Measurements from ENCODE around the gene EFS. TPM values are rescaled to one million over a fixed set of nuclear protein-coding genes. Genes with fewer than 3 reads are reported as not detected.

Gene EFS
- polyA plus RNA-seq, 4 donors = 0.54 to 11.5 (median 1.8) TPM

- DNase-seq = no peak
- no peak within 1 kb of the TSS for H3K27ac ChIP-seq (ENCODE audit: low read depth in 1 of 3, low read length in 2 of 3)
- H3K4me1 ChIP-seq (ENCODE audit: control insufficient read depth in 3 of 3, insufficient read depth in 2 of 3, low read depth in 1 of 3, low read length in 2 of 3) = no peaks in the 10 kb centered on the region
- peaks cover 0 to 5% (median 0%) of the 10 kb centered on the region in 3 donors for H3K27me3 ChIP-seq (ENCODE audit: control insufficient read depth in 3 of 3, insufficient read depth in 3 of 3, low read length in 3 of 3)
- no peaks in the 10 kb centered on the region for H3K36me3 ChIP-seq (ENCODE audit: control insufficient read depth in 3 of 3, insufficient read depth in 2 of 3, low read depth in 1 of 3, low read length in 3 of 3)
- no peak for FAIRE-seq
- 69 to 80% (median 75%) methylated on average over 14 to 15 of the region's 15 CpGs for WGBS, 3 donors
- H3K9me3 ChIP-seq (ENCODE audit: control insufficient read depth in 2 of 2, insufficient read depth in 1 of 2, low read depth in 1 of 2, low read length in 1 of 2) = no peaks in the 10 kb centered on the region
- no peak within 1 kb of the TSS for H3K4me3 ChIP-seq (ENCODE audit: low read depth in 1 of 3, low read length in 3 of 3)
These were observed 42.7 kb upstream of the EFS start, which contains the start of gene MYH6 for GRCh38 chr14:23407516-23408306. Gene MYH6, minus strand, starts transcription at chr14:23408273. Its CDS starts 1,050 bp downstream, at chr14:23407223.

GRCh38 chr14:23406725-23407355 lies 41.9 kb upstream of the EFS start:
- Histone ChIP-seq H3K27me3 (ENCODE audit: control insufficient read depth in 3 of 3, insufficient read depth in 3 of 3, low read length in 3 of 3) (peaks cover 0 to 12% (median 0%) of the 10 kb centered on the region in 3 donors), H3K27ac (ENCODE audit: low read depth in 1 of 3, low read length in 2 of 3) (no peak overlapping the region), H3K36me3 (ENCODE audit: control insufficient read depth in 3 of 3, insufficient read depth in 2 of 3, low read depth in 1 of 3, low read length in 3 of 3) (no peaks in the 10 kb centered on the region), H3K4me3 (ENCODE audit: low read depth in 1 of 3, low read length in 3 of 3) (no peak overlapping the region), H3K4me1 (ENCODE audit: control insufficient read depth in 3 of 3, insufficient read depth in 2 of 3, low read depth in 1 of 3, low read length in 2 of 3) (no peaks in the 10 kb centered on the region), H3K9me3 (ENCODE audit: control insufficient read depth in 2 of 2, insufficient read depth in 1 of 2, low read depth in 1 of 2, low read length in 1 of 2) (no peaks in the 10 kb centered on the region)
- WGBS, 3 donors = 86 to 88% (median 86%) methylated on average over 15 of the region's 15 CpGs
- DNase-seq (no peak), FAIRE-seq (no peak)

GRCh38 chr14:23406244-23406643 lies 41.3 kb upstream of the EFS start:
- H3K36me3 ChIP-seq (ENCODE audit: control insufficient read depth in 3 of 3, insufficient read depth in 2 of 3, low read depth in 1 of 3, low read length in 3 of 3) = no peaks in the 10 kb centered on the region
- H3K4me3 ChIP-seq (ENCODE audit: low read depth in 1 of 3, low read length in 3 of 3) = no peak overlapping the region
- no peaks in the 10 kb centered on the region for H3K4me1 ChIP-seq (ENCODE audit: control insufficient read depth in 3 of 3, insufficient read depth in 2 of 3, low read depth in 1 of 3, low read length in 2 of 3)
- peaks cover 0 to 13% (median 0%) of the 10 kb centered on the region in 3 donors for H3K27me3 ChIP-seq (ENCODE audit: control insufficient read depth in 3 of 3, insufficient read depth in 3 of 3, low read length in 3 of 3)
- FAIRE-seq (no peak), DNase-seq (no peak)
- H3K9me3 ChIP-seq (ENCODE audit: control insufficient read depth in 2 of 2, insufficient read depth in 1 of 2, low read depth in 1 of 2, low read length in 1 of 2) = no peaks in the 10 kb centered on the region
- no peak overlapping the region for H3K27ac ChIP-seq (ENCODE audit: low read depth in 1 of 3, low read length in 2 of 3)
- WGBS, 3 donors = 57 to 64% (median 63%) methylated on average over 4 of the region's 4 CpGs

GRCh38 chr14:23405516-23406025 lies 40.6 kb upstream of the EFS start:
- WGBS, 3 donors = 79 to 84% (median 81%) methylated on average over 13 of the region's 13 CpGs
- H3K4me1 ChIP-seq (ENCODE audit: control insufficient read depth in 3 of 3, insufficient read depth in 2 of 3, low read depth in 1 of 3, low read length in 2 of 3) = no peaks in the 10 kb centered on the region
- H3K4me3 ChIP-seq (ENCODE audit: low read depth in 1 of 3, low read length in 3 of 3) = no peak overlapping the region
- H3K27ac ChIP-seq (ENCODE audit: low read depth in 1 of 3, low read length in 2 of 3) = no peak overlapping the region
- H3K27me3 ChIP-seq (ENCODE audit: control insufficient read depth in 3 of 3, insufficient read depth in 3 of 3, low read length in 3 of 3) = peaks cover 0 to 13% (median 0%) of the 10 kb centered on the region in 3 donors
- no peak for FAIRE-seq
- H3K9me3 ChIP-seq (ENCODE audit: control insufficient read depth in 2 of 2, insufficient read depth in 1 of 2, low read depth in 1 of 2, low read length in 1 of 2) = no peaks in the 10 kb centered on the region
- no peaks in the 10 kb centered on the region for H3K36me3 ChIP-seq (ENCODE audit: control insufficient read depth in 3 of 3, insufficient read depth in 2 of 3, low read depth in 1 of 3, low read length in 3 of 3)
- no peak for DNase-seq

GRCh38 chr14:23405096-23405495 lies 40.1 kb upstream of the EFS start:
- Histone ChIP-seq H3K4me1 (ENCODE audit: control insufficient read depth in 3 of 3, insufficient read depth in 2 of 3, low read depth in 1 of 3, low read length in 2 of 3) (no peaks in the 10 kb centered on the region), H3K27ac (ENCODE audit: low read depth in 1 of 3, low read length in 2 of 3) (no peak overlapping the region), H3K27me3 (ENCODE audit: control insufficient read depth in 3 of 3, insufficient read depth in 3 of 3, low read length in 3 of 3) (peaks cover 0 to 13% (median 0%) of the 10 kb centered on the region in 3 donors), H3K9me3 (ENCODE audit: control insufficient read depth in 2 of 2, insufficient read depth in 1 of 2, low read depth in 1 of 2, low read length in 1 of 2) (no peaks in the 10 kb centered on the region), H3K4me3 (ENCODE audit: low read depth in 1 of 3, low read length in 3 of 3) (no peak overlapping the region), H3K36me3 (ENCODE audit: control insufficient read depth in 3 of 3, insufficient read depth in 2 of 3, low read depth in 1 of 3, low read length in 3 of 3) (no peaks in the 10 kb centered on the region)
- 62 to 78% (median 67%) methylated on average over 9 to 10 of the region's 10 CpGs for WGBS, 3 donors
- no peak for FAIRE-seq
- no peak for DNase-seq

- Histone ChIP-seq H3K36me3 (ENCODE audit: control insufficient read depth in 3 of 3, insufficient read depth in 2 of 3, low read depth in 1 of 3, low read length in 3 of 3) (no peaks in the 10 kb centered on the region), H3K4me3 (ENCODE audit: low read depth in 1 of 3, low read length in 3 of 3) (no peak overlapping the region), H3K9me3 (ENCODE audit: control insufficient read depth in 2 of 2, insufficient read depth in 1 of 2, low read depth in 1 of 2, low read length in 1 of 2) (no peaks in the 10 kb centered on the region), H3K4me1 (ENCODE audit: control insufficient read depth in 3 of 3, insufficient read depth in 2 of 3, low read depth in 1 of 3, low read length in 2 of 3) (no peaks in the 10 kb centered on the region), H3K27me3 (ENCODE audit: control insufficient read depth in 3 of 3, insufficient read depth in 3 of 3, low read length in 3 of 3) (peaks cover 0 to 13% (median 0%) of the 10 kb centered on the region in 3 donors), H3K27ac (ENCODE audit: low read depth in 1 of 3, low read length in 2 of 3) (no peak overlapping the region)
- WGBS, 3 donors = 80 to 88% (median 86%) methylated on average over 13 to 14 of the region's 14 CpGs
- DNase-seq (no peak), FAIRE-seq (no peak)
These were observed 39.4 kb upstream of the EFS start for GRCh38 chr14:23404331-23404900.

- H3K36me3 ChIP-seq (ENCODE audit: control insufficient read depth in 3 of 3, insufficient read depth in 2 of 3, low read depth in 1 of 3, low read length in 3 of 3) = no peaks in the 10 kb centered on the region
- FAIRE-seq (no peak), DNase-seq (no peak)
- H3K27ac ChIP-seq (ENCODE audit: low read depth in 1 of 3, low read length in 2 of 3) = no peak overlapping the region
- no peak overlapping the region for H3K4me3 ChIP-seq (ENCODE audit: low read depth in 1 of 3, low read length in 3 of 3)
- WGBS, 3 donors = 59 to 66% (median 61%) methylated on average over 4 of the region's 4 CpGs
- no peaks in the 10 kb centered on the region for H3K9me3 ChIP-seq (ENCODE audit: control insufficient read depth in 2 of 2, insufficient read depth in 1 of 2, low read depth in 1 of 2, low read length in 1 of 2)
- peaks cover 0 to 13% (median 0%) of the 10 kb centered on the region in 3 donors for H3K27me3 ChIP-seq (ENCODE audit: control insufficient read depth in 3 of 3, insufficient read depth in 3 of 3, low read length in 3 of 3)
- H3K4me1 ChIP-seq (ENCODE audit: control insufficient read depth in 3 of 3, insufficient read depth in 2 of 3, low read depth in 1 of 3, low read length in 2 of 3) = no peaks in the 10 kb centered on the region
These were observed 38.9 kb upstream of the EFS start for GRCh38 chr14:23403908-23404307.

GRCh38 chr14:23403139-23403438 lies 38.1 kb upstream of the EFS start:
- Histone ChIP-seq H3K36me3 (ENCODE audit: control insufficient read depth in 3 of 3, insufficient read depth in 2 of 3, low read depth in 1 of 3, low read length in 3 of 3) (no peaks in the 10 kb centered on the region), H3K27ac (ENCODE audit: low read depth in 1 of 3, low read length in 2 of 3) (no peak overlapping the region), H3K4me1 (ENCODE audit: control insufficient read depth in 3 of 3, insufficient read depth in 2 of 3, low read depth in 1 of 3, low read length in 2 of 3) (no peaks in the 10 kb centered on the region), H3K9me3 (ENCODE audit: control insufficient read depth in 2 of 2, insufficient read depth in 1 of 2, low read depth in 1 of 2, low read length in 1 of 2) (no peaks in the 10 kb centered on the region), H3K4me3 (ENCODE audit: low read depth in 1 of 3, low read length in 3 of 3) (no peak overlapping the region), H3K27me3 (ENCODE audit: control insufficient read depth in 3 of 3, insufficient read depth in 3 of 3, low read length in 3 of 3) (peaks cover 0 to 15% (median 0%) of the 10 kb centered on the region in 3 donors)
- FAIRE-seq (no peak), DNase-seq (no peak)
- WGBS, 3 donors = 53 to 62% (median 60%) methylated on average over 7 of the region's 7 CpGs
